ENCODE measurements around the gene ZDHHC8. TPM values are rescaled to one million over a fixed set of nuclear protein-coding genes. Genes with fewer than 3 reads are reported as not detected.

Gene ZDHHC8
- total RNA-seq, 1 experiment from 2014 or later: 51.7 TPM

GRCh38 chr22:20107951-20108756 lies 23.4 kb upstream of the ZDHHC8 start:
- H3K14ac ChIP-seq (ENCODE audit: insufficient read depth, low read length): no peak overlapping the region
- H4K20me1 ChIP-seq (ENCODE audit: control insufficient read depth, insufficient read depth, insufficient read length): no peaks in the 10 kb centered on the region
- Mint-ChIP-seq H3K27me3 (ENCODE audit: low read depth) (no peaks in the 10 kb centered on the region; the same call in 1 of the 2 replicates), H3K4me1 (no peaks in the 10 kb centered on the region; a peak in 2 of 4 replicates), H3K9me3 (no peaks in the 10 kb centered on the region), H3K36me3 (ENCODE audit: insufficient read depth in 1 of 3, low read depth in 3 of 3) (peaks cover 26 to 81% (median 70%) of the 10 kb centered on the region in 3 experiments; a peak in 6 of 7 replicates), H3K27ac (no peak overlapping the region), H3K4me3 (no peak overlapping the region)
- no peak overlapping the region for H2BK12ac ChIP-seq (ENCODE audit: insufficient read length, low read depth, low read length)
- H4K8ac ChIP-seq (replicated peaks; ENCODE audit: insufficient read length, low read depth, low read length): no peak overlapping the region
- no peaks in the 10 kb centered on the region for H3K23me2 ChIP-seq (ENCODE audit: insufficient read length, low read depth, low read length, poor library complexity, severe bottlenecking)
- no peaks in the 10 kb centered on the region for H3K9me3 ChIP-seq (ENCODE audit: control insufficient read depth, low read depth, low read length)
- no peak overlapping the region for H2BK5ac ChIP-seq (ENCODE audit: insufficient read length, low read length)
- no peak overlapping the region for H4K5ac ChIP-seq (ENCODE audit: insufficient read length, low read depth, low read length)
- no peak overlapping the region for H4K91ac ChIP-seq (ENCODE audit: insufficient read length, low read depth, low read length)
- H3K56ac ChIP-seq (ENCODE audit: insufficient read length, low read depth, low read length): no peak overlapping the region
- 0 out of 2 replicates have a peak, but pooled peaks cover 2% of the 10 kb centered on the region for H3K79me2 ChIP-seq (ENCODE audit: insufficient read depth, low read length)
- no peak overlapping the region for H2AK5ac ChIP-seq (ENCODE audit: insufficient read length, low read length)
- no peak overlapping the region for H3K27ac ChIP-seq (ENCODE audit: insufficient read length, low read depth, low read length)
- no peaks in the 10 kb centered on the region for H3K79me1 ChIP-seq (ENCODE audit: insufficient read depth, low read depth, low read length, poor library complexity, severe bottlenecking)
- no peak for DNase-seq
- H3K4me1 ChIP-seq (ENCODE audit: insufficient read depth, low read length): no peaks in the 10 kb centered on the region
- H3K4me2 ChIP-seq (ENCODE audit: insufficient read depth, insufficient read length, low read length): no peak overlapping the region
- H2AFZ ChIP-seq (ENCODE audit: low read length): no peak overlapping the region
- no peak overlapping the region for H3K23ac ChIP-seq (ENCODE audit: insufficient read length, low read depth, low read length)
- H3K27me3 ChIP-seq (ENCODE audit: insufficient read depth, low read length): no peaks in the 10 kb centered on the region; the same call in 1 of the 2 replicates
- H3K4ac ChIP-seq (ENCODE audit: low read depth, low read length): no peak overlapping the region
- no peak overlapping the region for H2BK120ac ChIP-seq (ENCODE audit: low read depth, low read length, poor library complexity, severe bottlenecking)
- H2BK20ac ChIP-seq (ENCODE audit: low read depth, low read length, poor library complexity, severe bottlenecking): no peak overlapping the region
- H2BK15ac ChIP-seq (ENCODE audit: low read depth, low read length): no peak overlapping the region
- no CpG with 5 or more reads among the region's 13 CpGs for WGBS (ENCODE audit: extremely low coverage, insufficient read length, low lambda C conversion rate)
- H3T11ph ChIP-seq (ENCODE audit: low read length): no peak overlapping the region
- TF ChIP-seq CTCF (conservative IDR thresholded peaks at IDR 0.05): no peak
- H3K9ac ChIP-seq (ENCODE audit: extremely low read depth, insufficient read length, low read length): no peak overlapping the region
- no peak overlapping the region for H3K18ac ChIP-seq (ENCODE audit: insufficient read length, low read depth, low read length)
